GM21786 (cell line): Measurements from ENCODE around the gene CUBN.

Source experiments
- ATAC-seq: cut with Tn5 transposase; IDR thresholded peaks from one replicate; pipeline ENCODE4 v1.9.1; 2021; ENCODE audit not compliant: unreplicated experiment

The CUBN gene

GRCh38 chr10:16995867-16996529 is 133.6 kb downstream of the CUBN start:
- ATAC-seq, result no peak

DNA sequence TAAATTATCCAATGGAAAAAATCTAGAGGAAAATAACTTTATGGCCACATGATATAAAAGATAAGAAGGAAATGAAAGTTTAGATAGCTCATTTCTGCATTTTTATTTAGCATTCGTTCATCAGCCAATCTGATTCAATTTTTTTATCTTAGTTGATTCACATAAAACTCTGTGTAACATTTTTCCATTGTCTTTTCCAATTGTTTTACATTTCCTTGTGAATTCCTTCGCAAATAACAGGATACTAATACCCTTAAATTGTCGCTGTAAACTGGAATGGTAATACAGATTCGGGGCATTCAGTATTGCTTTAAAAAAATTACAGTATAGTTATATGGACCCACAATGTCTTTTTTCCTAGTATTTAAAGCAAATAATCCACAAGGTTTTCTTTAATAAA is 136.4 kb downstream of the CUBN start:
- ATAC-seq, result no peak

- ATAC-seq, result no peak
Observed at GRCh38 chr10:16992611-16993119, 136.9 kb downstream of the CUBN start.

DNA sequence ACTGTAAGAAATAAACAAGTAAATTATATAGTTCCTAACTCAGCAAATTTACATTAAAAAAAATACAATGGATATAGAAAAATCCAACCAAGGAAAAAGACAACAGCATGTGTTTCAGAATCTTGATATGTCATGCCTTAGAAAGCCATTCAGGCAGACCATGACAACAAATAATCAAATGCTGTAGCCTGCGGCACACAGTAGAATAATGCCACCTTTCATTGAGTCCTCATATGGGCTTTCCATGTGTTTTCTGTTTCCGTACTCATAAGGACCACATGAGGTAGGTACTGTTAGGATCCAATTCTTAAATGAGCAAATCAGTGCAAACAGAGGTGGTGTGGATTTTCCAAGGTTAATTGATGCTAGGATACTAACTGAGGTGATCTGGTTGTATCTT is 138.6 kb downstream of the CUBN start:
- ATAC-seq, result no peak

GRCh38 chr10:16989826-16990293 is 139.8 kb downstream of the CUBN start:
- ATAC-seq, result no peak

DNA sequence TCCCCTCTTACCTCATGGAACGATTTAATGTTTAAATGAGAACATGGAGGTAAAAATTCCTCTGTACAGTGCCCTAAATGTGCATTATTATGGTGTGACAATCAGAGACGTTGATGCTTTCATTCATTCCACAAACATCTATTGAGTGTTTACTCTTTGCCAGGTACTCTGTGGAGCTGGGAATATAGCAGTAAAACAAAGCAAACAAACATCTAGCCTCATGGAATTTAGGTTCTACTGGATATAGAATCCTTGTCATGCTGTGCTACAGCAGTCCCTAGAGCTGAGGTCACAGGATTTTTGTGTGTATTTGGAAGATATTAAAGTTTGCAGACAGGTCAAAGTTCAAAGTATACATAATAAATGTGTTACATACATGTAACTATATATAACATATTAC is 140.7 kb downstream of the CUBN start:
- ATAC-seq, result no peak

DNA sequence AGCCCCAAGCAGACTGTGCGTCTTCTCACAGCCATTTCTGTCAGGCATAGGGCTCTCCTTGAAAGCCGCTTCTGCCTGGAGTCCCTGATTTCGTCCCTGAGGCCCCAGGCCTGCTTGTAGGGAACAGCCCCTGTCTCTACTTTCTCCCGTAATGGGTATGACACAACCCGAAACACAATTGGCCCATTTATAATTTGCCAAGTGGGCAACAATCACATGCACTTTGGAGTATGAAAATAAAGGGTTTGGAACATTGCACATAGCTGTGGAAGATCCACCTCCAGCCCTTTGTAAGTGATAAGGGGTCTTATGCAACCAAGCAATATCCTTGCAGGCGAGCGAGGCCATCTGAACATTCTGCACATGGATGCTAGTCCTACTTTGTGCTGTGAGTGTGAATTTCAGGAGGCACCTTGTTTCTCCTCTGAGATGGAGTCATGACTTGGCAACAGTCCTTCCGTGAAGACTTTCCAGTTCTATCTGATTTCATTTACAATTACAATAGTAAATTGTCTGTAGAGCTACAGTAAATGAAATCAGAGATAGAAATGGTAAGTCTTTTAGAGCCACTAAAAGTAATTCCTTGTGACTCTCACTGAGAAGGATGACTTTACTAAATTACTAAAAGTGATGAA is 141.5 kb downstream of the CUBN start:
- ATAC-seq, result no peak

DNA sequence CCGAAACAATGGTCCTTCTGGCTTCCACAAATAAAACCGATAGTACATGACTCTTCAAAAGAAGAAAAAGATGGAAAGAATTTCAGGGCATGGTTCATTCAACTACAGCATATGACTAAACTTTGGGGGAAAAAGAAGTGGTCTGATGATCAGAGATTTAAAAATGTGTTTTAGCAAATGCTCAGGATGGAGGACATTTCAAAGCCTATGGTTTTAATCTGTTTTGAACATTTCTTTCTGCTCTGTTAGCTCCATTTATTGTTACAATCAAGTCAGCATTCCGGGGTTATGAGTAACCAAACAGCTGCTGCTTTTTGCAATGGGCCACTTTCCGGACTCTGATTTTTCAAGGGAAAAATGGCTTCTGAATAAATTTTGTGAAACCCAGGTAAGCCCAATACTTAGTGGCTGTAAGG is 142.4 kb downstream of the CUBN start:
- ATAC-seq, result no peak

GRCh38 chr10:16986406-16987205 is 143.0 kb downstream of the CUBN start:
- ATAC-seq, result no peak

DNA sequence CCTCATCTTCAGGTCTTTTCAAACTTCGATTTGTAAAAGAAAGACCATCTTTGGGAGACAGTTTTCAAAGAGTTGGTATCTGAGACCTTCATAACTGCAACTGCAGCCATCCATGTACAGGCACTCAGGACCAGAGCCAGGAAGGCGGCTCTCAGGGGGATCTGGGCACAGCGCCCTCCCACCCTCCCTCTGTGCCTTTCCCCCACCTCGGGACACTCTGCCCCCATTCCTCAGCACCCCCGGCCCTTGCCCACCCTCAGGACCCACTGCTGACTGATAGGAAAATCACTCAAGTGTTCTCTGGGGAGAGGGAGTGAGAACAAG is 143.6 kb downstream of the CUBN start:
- ATAC-seq, result no peak

DNA sequence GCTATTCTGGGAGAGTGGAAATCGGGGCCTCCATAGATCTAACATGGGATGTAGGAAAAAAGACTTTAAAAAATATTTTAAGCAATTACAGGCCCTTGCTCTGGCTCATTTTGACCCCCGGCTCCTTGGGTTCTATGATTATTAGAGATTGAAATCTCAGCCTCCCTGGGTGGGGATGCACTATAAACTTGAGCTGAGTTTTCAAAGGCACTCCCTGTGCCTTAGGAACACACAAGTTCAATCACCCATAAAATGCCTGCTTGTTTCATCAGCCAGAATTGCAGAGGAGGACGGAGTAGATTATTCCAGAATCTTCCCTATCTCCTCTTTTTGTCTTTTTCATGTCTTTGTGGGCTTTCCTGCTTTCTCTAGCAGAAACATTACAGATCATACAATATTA is 145.4 kb downstream of the CUBN start:
- ATAC-seq, result no peak

- no peak for ATAC-seq
Observed at GRCh38 chr10:16976803-16977202, 152.8 kb downstream of the CUBN start.

- no peak for ATAC-seq
Observed at GRCh38 chr10:16975188-16975587, 154.4 kb downstream of the CUBN start.

- no peak for ATAC-seq
Observed at GRCh38 chr10:16968416-16969041, 161.1 kb downstream of the CUBN start.

DNA sequence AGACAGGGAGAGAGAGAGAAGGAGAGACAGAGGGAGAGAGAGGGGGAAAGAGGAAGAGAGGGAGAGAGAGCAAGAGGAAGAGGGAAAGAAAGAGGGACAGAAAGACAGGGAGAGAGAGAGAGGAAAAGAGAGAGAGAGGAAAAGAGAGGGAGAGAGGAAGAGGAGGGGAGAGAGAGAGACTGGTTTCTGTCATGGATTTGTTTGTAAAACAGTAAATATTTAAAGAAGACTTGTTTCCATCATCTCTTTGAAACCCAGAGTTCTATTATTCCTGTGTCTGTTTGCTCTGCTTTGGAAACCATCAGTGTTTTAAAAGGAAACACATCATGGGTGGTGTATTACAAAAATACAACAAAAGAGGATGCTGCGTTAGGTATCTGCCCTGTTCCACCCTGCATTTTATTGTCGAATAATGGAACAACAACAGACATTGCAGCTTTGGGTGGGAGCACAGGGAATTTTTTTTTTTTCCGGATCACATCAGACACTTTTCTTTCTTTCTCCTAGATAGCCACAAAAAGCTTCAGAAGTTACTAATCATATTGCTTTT is 161.7 kb downstream of the CUBN start:
- ATAC-seq, result no peak

- ATAC-seq, result no peak
Observed at GRCh38 chr10:16966991-16967865, 162.4 kb downstream of the CUBN start.

DNA sequence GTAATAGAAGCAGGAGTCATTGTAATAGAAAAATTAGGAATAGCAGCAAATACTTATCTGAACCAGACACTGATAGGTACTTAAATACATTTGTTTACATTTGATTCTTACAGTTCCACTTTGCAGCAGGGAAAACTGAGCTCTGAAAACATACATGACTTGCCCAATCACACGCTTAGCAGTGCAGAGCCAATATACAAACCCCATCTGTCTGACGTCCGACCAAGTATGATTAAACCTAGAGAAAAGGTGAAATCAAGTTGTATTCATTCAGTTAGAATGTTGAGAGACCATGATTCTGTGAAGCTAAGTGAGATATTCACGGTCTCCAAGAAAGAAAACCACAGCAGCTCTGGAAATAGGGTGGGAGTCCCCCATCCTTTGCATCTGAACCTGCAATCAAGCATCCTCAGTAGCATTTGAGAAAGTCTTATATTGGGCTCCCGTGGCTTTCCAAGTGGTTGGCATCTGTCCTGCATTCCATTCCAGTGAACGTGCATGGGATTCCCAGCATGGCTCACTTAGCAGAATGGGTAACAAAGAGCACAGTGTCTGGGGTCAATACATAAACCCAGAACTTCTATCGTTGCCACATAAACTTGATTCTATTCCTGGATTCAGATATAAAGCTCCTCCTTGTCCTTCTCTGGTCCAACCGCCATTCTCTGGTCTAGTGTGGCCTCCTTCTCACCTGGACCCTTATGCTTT is 163.7 kb downstream of the CUBN start:
- ATAC-seq, result no peak

DNA sequence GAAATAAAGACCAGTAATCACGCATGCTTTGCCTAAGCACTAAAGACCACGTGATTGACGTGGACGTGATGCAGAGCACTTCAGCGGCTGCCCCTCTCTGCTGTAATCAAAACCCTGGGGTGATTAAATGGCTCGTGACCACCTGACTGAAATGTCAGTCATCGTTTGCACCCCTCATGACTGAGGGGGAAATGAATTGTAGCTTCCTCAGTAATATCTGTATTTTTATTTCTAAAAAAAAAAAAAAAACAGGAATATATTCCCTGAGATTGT is 164.3 kb downstream of the CUBN start:
- ATAC-seq, result no peak

DNA sequence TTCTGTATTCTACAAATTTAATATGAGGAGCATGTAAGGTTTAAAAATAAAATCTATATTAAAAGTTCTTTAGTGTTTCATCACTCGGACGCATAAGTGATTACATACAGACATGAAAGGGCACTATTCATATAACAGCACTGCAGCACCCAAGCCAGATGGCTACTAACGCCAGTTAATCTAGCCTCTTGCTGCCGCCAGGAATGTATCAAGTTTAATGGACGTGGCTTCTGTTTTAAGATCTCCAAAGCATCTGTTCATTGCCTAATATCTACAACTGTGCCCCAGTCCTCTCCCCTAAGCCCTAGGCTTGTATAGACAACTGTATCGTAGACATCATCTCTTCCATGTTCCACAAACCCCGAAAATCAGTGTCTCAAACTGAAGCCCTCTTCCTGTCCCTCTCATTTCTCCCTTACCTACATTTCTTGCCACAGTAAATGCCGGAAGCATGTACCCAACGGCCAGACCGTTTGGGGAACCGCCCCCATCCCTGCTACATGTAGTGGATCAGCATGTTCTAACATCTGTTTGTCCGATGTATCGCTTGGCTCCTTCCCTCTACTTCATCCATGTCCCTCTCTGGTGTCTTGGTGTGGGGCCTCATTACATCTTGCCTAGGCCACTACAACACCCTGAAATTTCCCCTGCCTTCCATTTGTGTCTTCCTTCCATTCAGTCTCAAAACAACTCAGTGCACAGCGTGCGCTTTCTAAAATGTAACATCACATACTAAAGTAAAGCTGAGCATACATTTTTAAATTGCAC is 164.9 kb downstream of the CUBN start:
- no peak for ATAC-seq
